Esophagus muscularis mucosa (tissue), 4 donors: ENCODE data around the gene ADAMTSL1. TPM values are rescaled to one million over a fixed set of nuclear protein-coding genes. Genes with fewer than 3 reads are reported as not detected.

Source experiments
- DNase-seq: peaks from one replicate; pipeline ENCODE4 v3.0.0-alpha.2; 2017; ENCODE audit errors: extremely low spot score
- H3K27ac ChIP-seq, 4 donors: fragments of 200-600 bp; sonication (generic); replicated peaks in 1 of 4; 1 replicate in 3 of 4; 2 replicates in 1 of 4; pipeline ENCODE4 v1.5.1; 2016 to 2019; ENCODE audit warnings: mild to moderate bottlenecking in 1 of 4
- H3K27me3 ChIP-seq, 4 donors: fragments of 200-600 bp; sonication (generic); one replicate each; pipeline versions ENCODE4 v1.5.1 to v1.6.0; 2016 to 2019
- H3K36me3 ChIP-seq, 4 donors: fragments of 200-600 bp; sonication (generic); one replicate each; pipeline ENCODE4 v1.5.1; 2016 to 2019
- H3K4me1 ChIP-seq, 4 donors: fragments of 200-600 bp; sonication (generic); one replicate each; pipeline ENCODE4 v1.5.1; 2016 to 2019
- H3K4me3 ChIP-seq, 4 donors: fragments of 200-600 bp; sonication (generic); 1 replicate in 2 of 4; 2 replicates in 2 of 4; pipeline ENCODE4 v1.5.1; 2016 to 2019; ENCODE audit warnings: mild to moderate bottlenecking in 4 of 4, moderate library complexity in 1 of 4
- H3K9me3 ChIP-seq, 4 donors: fragments of 200-600 bp; sonication (generic); 1 replicate in 3 of 4; 2 replicates in 1 of 4; pipeline ENCODE4 v1.5.1; 2016 to 2019
- EP300 ChIP-seq: sonication (generic); formaldehyde crosslinking; IDR thresholded peaks from one replicate; pipeline ENCODE4 v1.6.1; 2017; ENCODE audit warnings: antibody characterized with exemption
- POLR2A ChIP-seq: fragments of 450-650 bp; IDR thresholded peaks from one replicate; pipeline ENCODE4 v1.6.1; 2017; ENCODE audit warnings: antibody characterized with exemption, moderate library complexity, mild to moderate bottlenecking, low read depth
- POLR2AphosphoS5 ChIP-seq, 2 donors: sonication (generic); formaldehyde crosslinking; IDR thresholded peaks; one replicate each; pipeline ENCODE4 v1.6.1; 2017; ENCODE audit warnings: antibody characterized with exemption in 2 of 2
- WGBS: methylation state at CpG from one replicate; pipeline ENCODE4 v1.1.5; 2018; 5-methylcytosine and 5-hydroxymethylcytosine counted together
- intact Hi-C: fragments of 100-400 bp; cut with DNase I; formaldehyde crosslinking; loops from one replicate; pipeline ENCODE4 v1.15.1; 2023
- total RNA-seq, 4 donors: library from RNA; depleted of rRNA; stranded (reverse); fragments of >200 nt; gene quantifications; one replicate each; pipeline versions ENCODE4 v1.1.0 to v1.2.1, GENCODE V29; 2016
- TF ChIP-seq, protein P1 (sequence below), 3 experiments: fragments of 200-600 bp in 2 of 3; fragments of 450-650 bp in 1 of 3; sonication (generic) in 2 of 3; IDR thresholded peaks; one replicate each; pipeline ENCODE4 v1.5.1; 2017 to 2019; ENCODE audit warnings: antibody characterized with exemption in 3 of 3, mild to moderate bottlenecking in 2 of 3, moderate library complexity in 1 of 3

Gene ADAMTSL1
- total RNA-seq, 4 donors from 2014 or later, result 81.7 to 172 (median 145) TPM

- Histone ChIP-seq H3K27me3 (no peaks in the 10 kb centered on the region), H3K9me3 (no peaks in the 10 kb centered on the region), H3K36me3 (no peaks in the 10 kb centered on the region), H3K4me1 (peaks cover 0 to 15% (median 11%) of the 10 kb centered on the region in 4 donors), H3K27ac (no peak overlapping the region), H3K4me3 (no peak overlapping the region)
- 57% methylated on average over 4 of the region's 4 CpGs for WGBS
- TF ChIP-seq POLR2A (no peak), POLR2AphosphoS5 (IDR thresholded peaks at IDR 0.05) (no peak), EP300 (no peak)
- TF ChIP-seq, protein P1, sequence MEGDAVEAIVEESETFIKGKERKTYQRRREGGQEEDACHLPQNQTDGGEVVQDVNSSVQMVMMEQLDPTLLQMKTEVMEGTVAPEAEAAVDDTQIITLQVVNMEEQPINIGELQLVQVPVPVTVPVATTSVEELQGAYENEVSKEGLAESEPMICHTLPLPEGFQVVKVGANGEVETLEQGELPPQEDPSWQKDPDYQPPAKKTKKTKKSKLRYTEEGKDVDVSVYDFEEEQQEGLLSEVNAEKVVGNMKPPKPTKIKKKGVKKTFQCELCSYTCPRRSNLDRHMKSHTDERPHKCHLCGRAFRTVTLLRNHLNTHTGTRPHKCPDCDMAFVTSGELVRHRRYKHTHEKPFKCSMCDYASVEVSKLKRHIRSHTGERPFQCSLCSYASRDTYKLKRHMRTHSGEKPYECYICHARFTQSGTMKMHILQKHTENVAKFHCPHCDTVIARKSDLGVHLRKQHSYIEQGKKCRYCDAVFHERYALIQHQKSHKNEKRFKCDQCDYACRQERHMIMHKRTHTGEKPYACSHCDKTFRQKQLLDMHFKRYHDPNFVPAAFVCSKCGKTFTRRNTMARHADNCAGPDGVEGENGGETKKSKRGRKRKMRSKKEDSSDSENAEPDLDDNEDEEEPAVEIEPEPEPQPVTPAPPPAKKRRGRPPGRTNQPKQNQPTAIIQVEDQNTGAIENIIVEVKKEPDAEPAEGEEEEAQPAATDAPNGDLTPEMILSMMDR (IDR thresholded peaks at IDR 0.05), result no peak
- DNase-seq, result no peak
- intact Hi-C loops, result loop anchor here (2.0 to 10.0 kb wide), 2 partner anchors 32 to 228 kb away; no protein-coding TSS in a partner anchor
Observed at GRCh38 chr9:18673179-18673578, 199.2 kb downstream of the ADAMTSL1 start.

- Histone ChIP-seq H3K9me3 (no peaks in the 10 kb centered on the region), H3K27me3 (no peaks in the 10 kb centered on the region), H3K4me3 (no peak overlapping the region), H3K4me1 (peaks cover 0 to 28% (median 21%) of the 10 kb centered on the region in 4 donors), H3K27ac (no peak overlapping the region), H3K36me3 (no peaks in the 10 kb centered on the region)
- DNase-seq, result no peak
- 75% methylated on average over 1 of the region's 1 CpG for WGBS
- TF ChIP-seq EP300 (no peak), POLR2A (no peak), POLR2AphosphoS5 (IDR thresholded peaks at IDR 0.05) (no peak)
- TF ChIP-seq, protein P1 (IDR thresholded peaks at IDR 0.05), result no peak
- intact Hi-C loops, result loop anchor here (10.0 kb wide), 1 partner anchor 231 kb away; no protein-coding TSS in a partner anchor
Observed at GRCh38 chr9:18675332-18675731, 201.4 kb downstream of the ADAMTSL1 start.

GRCh38 chr9:18675973-18676372 lies 202.0 kb downstream of the ADAMTSL1 start:
- no peak for TF ChIP-seq EP300
- H3K27ac ChIP-seq, result no peak overlapping the region
- intact Hi-C loops, result loop anchor here (10.0 kb wide), 1 partner anchor 231 kb away; no protein-coding TSS in a partner anchor
- H3K4me1 ChIP-seq, result peaks cover 0 to 28% (median 21%) of the 10 kb centered on the region in 4 donors
- no peaks in the 10 kb centered on the region for H3K36me3 ChIP-seq
- no peak overlapping the region for H3K4me3 ChIP-seq
- H3K27me3 ChIP-seq, result no peaks in the 10 kb centered on the region
- H3K9me3 ChIP-seq, result no peaks in the 10 kb centered on the region
- no peak for DNase-seq

GRCh38 chr9:18676525-18676924 lies 202.6 kb downstream of the ADAMTSL1 start:
- no peaks in the 10 kb centered on the region for H3K27me3 ChIP-seq
- TF ChIP-seq POLR2A, result no peak
- TF ChIP-seq, protein P1 (IDR thresholded peaks at IDR 0.05), result no peak
- no peak for TF ChIP-seq EP300
- no peak for TF ChIP-seq POLR2AphosphoS5 (IDR thresholded peaks at IDR 0.05)
- no peaks in the 10 kb centered on the region for H3K36me3 ChIP-seq
- WGBS, result 68% methylated on average over 2 of the region's 2 CpGs
- peaks cover 0 to 28% (median 21%) of the 10 kb centered on the region in 4 donors for H3K4me1 ChIP-seq
- H3K9me3 ChIP-seq, result no peaks in the 10 kb centered on the region
- no peak overlapping the region for H3K4me3 ChIP-seq
- no peak for DNase-seq
- H3K27ac ChIP-seq, result no peak overlapping the region
- intact Hi-C loops, result loop anchor here (10.0 kb wide), 1 partner anchor 232 kb away; no protein-coding TSS in a partner anchor

GRCh38 chr9:18678821-18679590 lies 205.1 kb downstream of the ADAMTSL1 start:
- no peaks in the 10 kb centered on the region for H3K9me3 ChIP-seq
- H3K27me3 ChIP-seq, result no peaks in the 10 kb centered on the region
- H3K4me1 ChIP-seq, result peaks cover 0 to 41% (median 32%) of the 10 kb centered on the region in 4 donors
- intact Hi-C loops, result loop anchor here (10.0 kb wide), 1 partner anchor 234 kb away; no protein-coding TSS in a partner anchor
- no peak overlapping the region for H3K27ac ChIP-seq
- no peak overlapping the region for H3K4me3 ChIP-seq
- DNase-seq, result no peak
- H3K36me3 ChIP-seq, result no peaks in the 10 kb centered on the region
- TF ChIP-seq POLR2AphosphoS5 (IDR thresholded peaks at IDR 0.05) (no peak), EP300 (no peak), POLR2A (no peak)
- TF ChIP-seq, protein P1 (IDR thresholded peaks at IDR 0.05), result no peak
- 28% methylated on average over 1 of the region's 1 CpG for WGBS
